Stimulated activated CD8-positive, alpha-beta memory T cell treated with anti-CD3 and anti-CD28 coated beads, Interleukin-4, amount 100 ng/mL, for 4 hours (primary cell): ENCODE results near the gene BMP2K.

Experiments
- DNase-seq, 2 donors: peaks; one replicate each; pipeline ENCODE4 v3.0.0-alpha.2; 2020; ENCODE audit warnings: low read depth in 2 of 2, low spot score in 1 of 2

Gene BMP2K

DNA sequence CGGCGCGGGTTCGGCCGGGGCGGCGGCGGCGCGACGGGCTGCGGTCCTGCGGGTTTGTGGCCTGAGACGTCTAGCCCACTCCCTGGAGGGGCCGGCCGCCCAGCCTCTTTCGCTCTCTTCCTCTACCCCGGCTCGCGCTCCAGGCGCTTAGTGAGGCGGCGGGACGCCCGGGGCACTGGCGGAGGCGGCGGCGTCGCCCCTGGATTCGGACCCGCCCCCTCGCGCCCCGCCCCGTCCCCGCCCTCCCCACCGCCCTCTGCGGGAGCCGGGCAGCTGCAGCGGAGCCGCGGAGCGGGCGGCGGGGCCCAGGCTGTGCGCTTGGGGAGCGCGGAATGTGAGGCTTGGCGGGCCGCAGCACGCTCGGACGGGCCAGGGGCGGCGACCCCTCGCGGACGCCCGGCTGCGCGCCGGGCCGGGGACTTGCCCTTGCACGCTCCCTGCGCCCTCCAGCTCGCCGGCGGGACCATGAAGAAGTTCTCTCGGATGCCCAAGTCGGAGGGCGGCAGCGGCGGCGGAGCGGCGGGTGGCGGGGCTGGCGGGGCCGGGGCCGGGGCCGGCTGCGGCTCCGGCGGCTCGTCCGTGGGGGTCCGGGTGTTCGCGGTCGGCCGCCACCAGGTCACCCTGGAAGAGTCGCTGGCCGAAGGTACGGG lies at the start of gene BMP2K:
BMP2K (plus strand) TSS at position 272 of the 650 bp plus-strand sequence; CDS start at position 466, 194 bp downstream.
- peak; percentile 53 to 56 for DNase-seq

GRCh38 chr4:78726546-78726945 lies 49.6 kb upstream of the BMP2K start:
- no peak for DNase-seq

- DNase-seq: no peak
Observed at GRCh38 chr4:78732332-78733104, 43.6 kb upstream of the BMP2K start.

DNA sequence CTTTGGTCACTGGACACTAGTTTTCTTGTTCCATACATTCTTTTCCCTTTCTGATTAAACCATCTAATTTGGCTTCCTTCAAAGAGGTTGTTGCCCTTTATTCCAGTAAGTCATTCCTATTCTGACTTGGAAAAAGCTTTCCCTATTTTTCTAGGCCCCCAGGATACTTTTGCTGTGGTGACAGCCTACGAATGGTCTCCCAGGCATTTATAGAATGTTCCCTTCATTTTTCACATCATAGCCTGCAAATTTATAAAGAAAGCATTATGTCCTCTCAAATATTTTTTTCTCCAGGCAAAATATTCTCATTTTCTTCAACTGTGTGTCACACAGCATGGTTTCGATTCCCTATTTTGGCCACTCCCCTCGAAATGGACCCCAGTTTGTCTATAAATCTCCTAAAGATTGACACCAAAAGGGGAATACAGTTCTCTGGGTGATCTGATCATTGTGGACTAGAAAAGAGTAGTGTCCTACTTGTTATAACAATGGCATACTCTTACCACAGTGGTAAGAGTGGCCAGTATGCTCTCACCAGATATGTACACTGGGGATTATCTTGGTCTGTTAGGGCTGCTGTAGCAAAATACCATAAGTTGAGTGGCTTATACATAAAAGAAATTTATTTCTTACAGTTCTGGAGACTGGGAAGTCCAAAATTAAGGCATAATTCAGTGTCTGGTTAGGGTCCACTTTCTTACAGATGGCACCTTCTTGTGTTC lies 41.5 kb upstream of the BMP2K start:
- no peak for DNase-seq

- DNase-seq: no peak
Observed at GRCh38 chr4:78735697-78736096, 40.5 kb upstream of the BMP2K start.

DNA sequence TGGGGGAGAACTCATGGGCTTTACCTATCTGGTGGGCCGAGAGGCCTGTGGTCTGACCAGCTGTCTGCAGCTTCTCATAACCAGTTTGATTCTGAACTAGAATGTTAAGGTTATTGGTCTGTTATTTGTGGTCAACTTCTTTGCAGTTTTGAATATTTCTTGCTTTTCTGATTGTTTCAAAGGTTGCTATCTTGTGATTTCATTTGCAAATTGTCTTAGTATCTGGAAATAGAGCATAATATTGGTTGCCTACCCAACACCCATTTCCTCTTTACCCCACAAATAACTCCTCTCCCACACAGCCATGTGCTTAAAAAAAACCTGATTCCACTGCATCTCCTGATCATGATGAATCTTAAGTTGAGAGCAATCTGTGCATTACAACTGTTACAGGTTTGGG lies 39.1 kb upstream of the BMP2K start:
- DNase-seq: no peak

DNA sequence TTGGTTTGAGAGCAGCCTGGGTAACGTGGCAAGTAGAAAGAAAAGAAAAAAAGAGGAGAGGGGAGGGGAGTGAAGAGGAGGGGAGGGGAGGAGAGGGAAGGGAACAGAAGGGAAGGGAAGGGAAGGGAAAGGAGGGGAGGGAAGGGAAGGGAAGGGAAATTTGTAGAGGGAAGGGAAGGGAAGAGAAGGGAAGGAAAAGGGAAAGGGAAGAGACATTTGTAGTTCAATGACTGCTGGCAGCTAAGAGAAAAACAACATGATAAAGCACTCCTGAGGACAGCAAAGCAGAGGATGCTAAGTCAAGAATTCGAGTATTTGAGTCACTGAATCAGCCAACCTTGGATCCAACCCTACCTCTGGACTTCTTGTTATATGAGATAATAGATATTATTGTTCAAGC lies 38.2 kb upstream of the BMP2K start:
- DNase-seq: no peak

GRCh38 chr4:78742300-78742699 lies 33.9 kb upstream of the BMP2K start:
- no peak for DNase-seq

- DNase-seq: no peak
Observed at GRCh38 chr4:78747475-78747922, 28.7 kb upstream of the BMP2K start.

GRCh38 chr4:78748381-78748780 lies 27.8 kb upstream of the BMP2K start:
- no peak for DNase-seq

GRCh38 chr4:78749258-78749971 lies 26.7 kb upstream of the BMP2K start:
- no peak for DNase-seq

GRCh38 chr4:78749972-78750727 lies 26.0 kb upstream of the BMP2K start:
- DNase-seq: no peak

- no peak for DNase-seq
Observed at GRCh38 chr4:78753091-78753490, 23.1 kb upstream of the BMP2K start.

DNA sequence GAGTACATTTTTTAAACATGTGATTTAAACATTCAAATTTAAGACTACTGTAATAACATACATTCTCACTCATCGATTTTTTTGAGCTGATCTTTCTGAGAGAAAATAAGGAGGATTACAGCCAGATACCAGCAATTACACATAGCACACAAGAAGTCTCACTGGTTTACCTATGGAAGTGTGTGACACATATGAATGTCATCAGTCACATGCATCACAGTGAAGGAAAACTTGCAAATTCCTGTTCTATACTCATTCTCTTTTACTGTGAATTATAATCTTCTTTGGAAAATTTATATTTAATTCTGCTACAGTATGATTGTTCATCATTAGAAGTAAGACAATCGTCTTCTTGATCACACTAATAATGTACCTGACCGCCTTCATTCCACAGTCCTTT lies 21.3 kb upstream of the BMP2K start:
- no peak for DNase-seq

- DNase-seq: no peak
Observed at GRCh38 chr4:78756137-78756536, 20.0 kb upstream of the BMP2K start.

GRCh38 chr4:78756776-78757175 lies 19.4 kb upstream of the BMP2K start:
- no peak for DNase-seq

DNA sequence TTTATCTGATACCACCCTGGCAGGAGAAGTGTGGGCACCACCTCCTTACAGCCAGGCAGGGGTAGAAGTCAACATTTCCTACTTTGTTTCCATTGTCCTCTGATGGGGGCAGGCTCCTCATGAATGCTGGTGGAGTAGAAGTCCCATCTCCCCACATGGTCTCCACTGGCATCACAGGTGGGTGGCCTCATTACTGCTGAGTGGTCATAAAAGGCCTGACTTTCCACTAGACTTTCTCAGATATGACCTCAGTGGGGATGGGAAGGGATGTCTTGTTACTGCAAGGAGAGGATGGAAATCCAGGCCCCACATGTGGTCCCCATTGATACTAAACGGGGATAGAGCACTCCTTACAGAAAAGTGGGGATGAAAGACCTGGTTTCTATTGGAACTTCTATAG lies 18.6 kb upstream of the BMP2K start:
- DNase-seq: no peak

GRCh38 chr4:78758085-78758484 lies 18.1 kb upstream of the BMP2K start:
- DNase-seq: no peak

DNA sequence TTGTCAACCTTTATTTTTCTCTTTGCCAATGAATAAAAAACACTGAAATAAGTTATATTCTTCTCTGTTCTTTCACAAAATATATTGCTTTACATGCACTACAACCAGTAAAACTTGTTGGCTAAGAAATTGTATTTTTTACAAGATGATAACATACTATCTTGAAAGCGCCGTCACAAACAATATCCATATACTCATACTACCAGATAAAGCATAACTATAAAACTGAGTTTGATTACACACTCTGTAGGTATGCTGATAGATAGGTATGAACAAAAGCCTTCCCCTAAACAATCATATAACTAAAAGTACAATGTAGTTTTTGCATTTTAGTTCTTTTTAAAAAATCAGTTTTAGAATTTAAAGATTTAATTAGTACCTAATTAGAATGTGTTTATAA lies 13.6 kb upstream of the BMP2K start:
- DNase-seq: no peak

- DNase-seq: no peak
Observed at GRCh38 chr4:78763251-78763650, 12.9 kb upstream of the BMP2K start.
